ENCODE results near the gene RPS15. TPM values are rescaled to one million over a fixed set of nuclear protein-coding genes. Genes with fewer than 3 reads are reported as not detected.

RPS15 gene
- total and polyA plus RNA-seq, 2 of the 13 experiments (the other 11 are each of a cell fraction or from before 2014, with no cell fraction given), result 695 to 1,411 TPM

- TF ChIP-seq AHDC1 (CRISPR knock-in tag; IDR thresholded peaks at IDR 0.05; ENCODE audit: borderline replicate concordance) (peak; percentile 62; the same call in 1 of the 2 replicates), JUNB (CRISPR knock-in tag; IDR thresholded peaks at IDR 0.05; ENCODE audit: borderline replicate concordance) (no peak), ZNF784 (CRISPR knock-in tag; IDR thresholded peaks at IDR 0.05; ENCODE audit: borderline replicate concordance) (peak; percentile 86; the same call in 1 of the 2 replicates), ZBTB2 (CRISPR knock-in tag; IDR thresholded peaks at IDR 0.05; ENCODE audit: low read depth) (no peak), ZBTB14 (CRISPR knock-in tag; IDR thresholded peaks at IDR 0.05) (peak; percentile 63; the same call in 1 of the 2 replicates), ZUFSP (CRISPR knock-in tag; IDR thresholded peaks at IDR 0.05; ENCODE audit: borderline replicate concordance) (no peak), MEIS2 (CRISPR knock-in tag; IDR thresholded peaks at IDR 0.05) (no peak; the same call in 1 of the 2 replicates), ZNF329 (CRISPR knock-in tag; IDR thresholded peaks at IDR 0.05; ENCODE audit: low read depth) (peak; percentile 38; the same call in 1 of the 2 replicates), KAT7 (CRISPR knock-in tag; IDR thresholded peaks at IDR 0.05; ENCODE audit: borderline replicate concordance) (0 out of 2 replicates have a peak, but pooled peaks have one; percentile 37), ZNF143 (CRISPR knock-in tag; IDR thresholded peaks at IDR 0.05) (peak; percentile 15; the same call in 1 of the 2 replicates), ZNF101 (CRISPR knock-in tag; IDR thresholded peaks at IDR 0.05; ENCODE audit: borderline replicate concordance, low read depth) (no peak), ZMYM4 (CRISPR knock-in tag; IDR thresholded peaks at IDR 0.05) (no peak), HNRNPLL (IDR thresholded peaks at IDR 0.05; ENCODE audit: low read depth, low read length, poor library complexity, severe bottlenecking) (peak; percentile 43), MXI1 (IDR thresholded peaks at IDR 0.05; ENCODE audit: borderline replicate concordance, low read depth, low read length) (peak; percentile 63; the same call in 1 of the 3 replicates), XRCC5 (optimal IDR thresholded peaks at IDR 0.05; ENCODE audit: low read length) (no peak), ZNF468 (CRISPR knock-in tag; IDR thresholded peaks at IDR 0.05) (no peak)
Observed at GRCh38 chr19:1400281-1401137, 37.7 kb upstream of the RPS15 start (continued).
